GM12878 (cell line): ENCODE results near the gene GTF2A1. TPM values are rescaled to one million over a fixed set of nuclear protein-coding genes. Genes with fewer than 3 reads are reported as not detected.
A peak's percentile ranks its signal among the peaks of the same experiment; 100 is the strongest.

ENCODE experiments used
- BRCA1 ChIP-seq: IDR thresholded peaks from 2 replicates; pipeline ENCODE4 v1.6.1; 2011; ENCODE audit warnings: low read depth, low read length, improper control_type of control experiment
- CEBPB ChIP-seq, 2 experiments: fragments of 150-350 bp in 1 of 2; IDR thresholded peaks; 2 replicates each; pipeline ENCODE4 v1.6.1; 2012 to 2014; ENCODE audit warnings: low read depth in 2 of 2, low read length in 2 of 2, borderline replicate concordance in 1 of 2, inconsistent platforms in 1 of 2
- CHD2 ChIP-seq: IDR thresholded peaks from 2 replicates; pipeline ENCODE4 v1.6.1; 2011; ENCODE audit warnings: low read depth, low read length, improper control_type of control experiment, borderline replicate concordance
- DPF2 ChIP-seq: fragments of 450-650 bp; IDR thresholded peaks from 2 replicates; pipeline ENCODE4 v1.6.1; 2017; ENCODE audit warnings: mild to moderate bottlenecking
- IKZF2 ChIP-seq, 2 experiments: fragments of 450-650 bp; IDR thresholded peaks; 2 replicates each; pipeline ENCODE4 v1.6.1; 2017; ENCODE audit warnings: mild to moderate bottlenecking in 2 of 2, moderate library complexity in 2 of 2
- IRF4 ChIP-seq: IDR thresholded peaks from 2 replicates; pipeline ENCODE4 v1.6.1; 2011; ENCODE audit warnings: low read depth, low read length
- MYB ChIP-seq: fragments of 150-350 bp; IDR thresholded peaks from 2 replicates; pipeline ENCODE4 v1.6.1; 2014; ENCODE audit warnings: mild to moderate bottlenecking, low read depth, low read length, borderline replicate concordance
- NFYA ChIP-seq: IDR thresholded peaks from 2 replicates; pipeline ENCODE4 v1.6.1; 2011; ENCODE audit warnings: low read depth, mild to moderate bottlenecking, low read length, improper control_type of control experiment, borderline replicate concordance
- PAX5 ChIP-seq: IDR thresholded peaks from 2 replicates; pipeline ENCODE4 v1.6.1; 2011; ENCODE audit warnings: low read depth, low read length, borderline replicate concordance
- PAX8 ChIP-seq: fragments of 450-650 bp; IDR thresholded peaks from 2 replicates; pipeline ENCODE4 v1.6.1; 2017; ENCODE audit warnings: mild to moderate bottlenecking, moderate library complexity
- PML ChIP-seq: IDR thresholded peaks from 2 replicates; pipeline ENCODE4 v1.6.1; 2012; ENCODE audit warnings: low read length, inconsistent platforms
- SIN3A ChIP-seq: IDR thresholded peaks from 2 replicates; pipeline ENCODE4 v1.6.1; 2012; ENCODE audit warnings: low read depth, low read length, improper control_type of control experiment
- SREBF2 ChIP-seq: IDR thresholded peaks from 2 replicates; pipeline ENCODE4 v1.6.1; 2012; ENCODE audit warnings: mild to moderate bottlenecking, low read length
- SUZ12 ChIP-seq: fragments of 200-600 bp; sonication (generic); IDR thresholded peaks from one replicate; pipeline ENCODE4 v1.6.1; 2018; ENCODE audit warnings: antibody characterized with exemption, mild to moderate bottlenecking; ENCODE audit not compliant: unreplicated experiment
- TBL1XR1 ChIP-seq: IDR thresholded peaks from 2 replicates; pipeline ENCODE4 v1.6.1; 2012; ENCODE audit warnings: low read depth, low read length, improper control_type of control experiment
- ZNF622 ChIP-seq: fragments of 450-650 bp; IDR thresholded peaks from 2 replicates; pipeline ENCODE4 v1.6.1; 2017; ENCODE audit warnings: mild to moderate bottlenecking, inconsistent platforms
- ZSCAN29 ChIP-seq: fragments of 450-650 bp; IDR thresholded peaks from 2 replicates; pipeline ENCODE4 v1.6.1; 2017; ENCODE audit warnings: mild to moderate bottlenecking, moderate library complexity
- polyA plus RNA-seq, 11 experiments: library from polyadenylated mRNA; depleted of rRNA in 4 of 11; unstranded in 6 of 11; stranded (reverse) in 5 of 11; fragments of >200 nt; fragmentation: Nextera tagmentation in 4 of 11; fragmentation: Illumina TruSeq in 1 of 11; extraction: Ambion mirVana in 4 of 11; extraction: Trizol in 1 of 11; gene quantifications; 1 replicate in 1 of 11; 2 replicates in 10 of 11; pipeline versions ENCODE4 v1.2.1 to v1.2.3, GENCODE V29; 2011 to 2016; ENCODE audit warnings: inconsistent platforms in 2 of 11, missing spikeins in 2 of 11, low read depth in 1 of 11
- total RNA-seq, 4 experiments: library from RNA; depleted of rRNA in 3 of 4; stranded (reverse); fragments of >200 nt in 3 of 4; fragmentation: Illumina TruSeq in 1 of 4; extraction: Trizol in 1 of 4; gene quantifications; 2 replicates each; pipeline versions ENCODE4 v1.2.1 to v1.2.3, GENCODE V29; 2013 to 2021
- TF ChIP-seq, protein P1 (sequence below): IDR thresholded peaks from 2 replicates; pipeline ENCODE4 v1.6.1; 2011; ENCODE audit warnings: low read depth, mild to moderate bottlenecking, low read length, moderate library complexity, borderline replicate concordance; ENCODE audit errors: extremely low read depth
- TF ChIP-seq, protein P2 (sequence below): IDR thresholded peaks from 2 replicates; pipeline ENCODE4 v1.6.1; 2011; ENCODE audit warnings: low read depth, low read length, improper control_type of control experiment, borderline replicate concordance
- TF ChIP-seq, protein P3 (sequence below): fragments of 450-650 bp; IDR thresholded peaks from 2 replicates; pipeline ENCODE4 v1.6.1; 2017; ENCODE audit warnings: mild to moderate bottlenecking
- TF ChIP-seq, protein P4 (sequence below): fragments of 450-650 bp; formaldehyde crosslinking; IDR thresholded peaks from 2 replicates; pipeline ENCODE4 v1.4.0; 2022; ENCODE audit warnings: mild to moderate bottlenecking, moderate library complexity

GTF2A1 gene
- total and polyA plus RNA-seq, 10 of the 15 experiments (the other 5 are each of a cell fraction or from before 2014, with no cell fraction given): 2.5 to 28.7 (median 14.9) TPM

DNA sequence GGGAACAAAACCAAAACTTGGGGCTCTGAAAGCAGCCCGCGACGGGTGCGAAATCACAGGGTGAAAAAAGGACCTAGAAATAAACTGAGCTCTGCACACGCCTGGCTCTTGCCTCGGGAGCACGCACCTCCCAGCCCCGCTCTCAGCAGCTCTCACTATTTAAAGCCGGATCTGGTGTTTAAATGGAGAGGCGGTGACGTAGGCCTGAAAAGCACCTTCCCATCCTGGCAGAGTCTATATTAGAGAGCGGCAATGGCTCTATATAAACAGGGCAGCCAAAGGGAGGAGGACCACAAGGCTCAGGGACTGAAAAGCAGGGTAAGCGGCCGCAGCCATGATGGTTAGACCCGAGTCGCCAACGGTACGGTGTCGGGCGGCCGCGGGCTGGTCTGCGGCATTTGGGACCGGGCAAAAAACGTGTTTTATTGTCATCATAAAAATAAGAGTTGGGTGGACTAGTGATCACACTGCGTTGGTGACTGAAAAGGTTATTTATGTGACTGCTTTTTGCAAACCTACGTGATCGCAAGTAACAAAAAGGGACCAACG lies 1.5 kb downstream of the GTF2A1 start (continued):
- TF ChIP-seq, protein P1, sequence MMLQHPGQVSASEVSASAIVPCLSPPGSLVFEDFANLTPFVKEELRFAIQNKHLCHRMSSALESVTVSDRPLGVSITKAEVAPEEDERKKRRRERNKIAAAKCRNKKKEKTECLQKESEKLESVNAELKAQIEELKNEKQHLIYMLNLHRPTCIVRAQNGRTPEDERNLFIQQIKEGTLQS: no peak
- TF ChIP-seq ZNF622 (no peak), PAX8 (peak; percentile 76), MYB (no peak), PAX5 (0 out of 2 replicates have a peak, but pooled peaks have one; percentile 56), SREBF2 (no peak), SIN3A (peak; percentile 23), IRF4 (no peak), SUZ12 (no peak), NFYA (no peak), CHD2 (no peak), TBL1XR1 (no peak), ZSCAN29 (no peak), BRCA1 (no peak), IKZF2 (IDR thresholded peaks at IDR 0.05) (peak; percentile 38 to 52; a peak in 2 of 4 replicates), CEBPB (IDR thresholded peaks at IDR 0.05; ENCODE audit: borderline replicate concordance in 1 of 2, low read depth in 2 of 2, low read length in 2 of 2) (no peak), DPF2 (0 out of 2 replicates have a peak, but pooled peaks have one; percentile 19), PML (peak; percentile 97)
- TF ChIP-seq, protein P2, sequence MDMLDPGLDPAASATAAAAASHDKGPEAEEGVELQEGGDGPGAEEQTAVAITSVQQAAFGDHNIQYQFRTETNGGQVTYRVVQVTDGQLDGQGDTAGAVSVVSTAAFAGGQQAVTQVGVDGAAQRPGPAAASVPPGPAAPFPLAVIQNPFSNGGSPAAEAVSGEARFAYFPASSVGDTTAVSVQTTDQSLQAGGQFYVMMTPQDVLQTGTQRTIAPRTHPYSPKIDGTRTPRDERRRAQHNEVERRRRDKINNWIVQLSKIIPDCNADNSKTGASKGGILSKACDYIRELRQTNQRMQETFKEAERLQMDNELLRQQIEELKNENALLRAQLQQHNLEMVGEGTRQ: no peak
- TF ChIP-seq, protein P3, sequence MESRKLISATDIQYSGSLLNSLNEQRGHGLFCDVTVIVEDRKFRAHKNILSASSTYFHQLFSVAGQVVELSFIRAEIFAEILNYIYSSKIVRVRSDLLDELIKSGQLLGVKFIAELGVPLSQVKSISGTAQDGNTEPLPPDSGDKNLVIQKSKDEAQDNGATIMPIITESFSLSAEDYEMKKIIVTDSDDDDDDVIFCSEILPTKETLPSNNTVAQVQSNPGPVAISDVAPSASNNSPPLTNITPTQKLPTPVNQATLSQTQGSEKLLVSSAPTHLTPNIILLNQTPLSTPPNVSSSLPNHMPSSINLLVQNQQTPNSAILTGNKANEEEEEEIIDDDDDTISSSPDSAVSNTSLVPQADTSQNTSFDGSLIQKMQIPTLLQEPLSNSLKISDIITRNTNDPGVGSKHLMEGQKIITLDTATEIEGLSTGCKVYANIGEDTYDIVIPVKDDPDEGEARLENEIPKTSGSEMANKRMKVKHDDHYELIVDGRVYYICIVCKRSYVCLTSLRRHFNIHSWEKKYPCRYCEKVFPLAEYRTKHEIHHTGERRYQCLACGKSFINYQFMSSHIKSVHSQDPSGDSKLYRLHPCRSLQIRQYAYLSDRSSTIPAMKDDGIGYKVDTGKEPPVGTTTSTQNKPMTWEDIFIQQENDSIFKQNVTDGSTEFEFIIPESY: no peak
- TF ChIP-seq, protein P4, sequence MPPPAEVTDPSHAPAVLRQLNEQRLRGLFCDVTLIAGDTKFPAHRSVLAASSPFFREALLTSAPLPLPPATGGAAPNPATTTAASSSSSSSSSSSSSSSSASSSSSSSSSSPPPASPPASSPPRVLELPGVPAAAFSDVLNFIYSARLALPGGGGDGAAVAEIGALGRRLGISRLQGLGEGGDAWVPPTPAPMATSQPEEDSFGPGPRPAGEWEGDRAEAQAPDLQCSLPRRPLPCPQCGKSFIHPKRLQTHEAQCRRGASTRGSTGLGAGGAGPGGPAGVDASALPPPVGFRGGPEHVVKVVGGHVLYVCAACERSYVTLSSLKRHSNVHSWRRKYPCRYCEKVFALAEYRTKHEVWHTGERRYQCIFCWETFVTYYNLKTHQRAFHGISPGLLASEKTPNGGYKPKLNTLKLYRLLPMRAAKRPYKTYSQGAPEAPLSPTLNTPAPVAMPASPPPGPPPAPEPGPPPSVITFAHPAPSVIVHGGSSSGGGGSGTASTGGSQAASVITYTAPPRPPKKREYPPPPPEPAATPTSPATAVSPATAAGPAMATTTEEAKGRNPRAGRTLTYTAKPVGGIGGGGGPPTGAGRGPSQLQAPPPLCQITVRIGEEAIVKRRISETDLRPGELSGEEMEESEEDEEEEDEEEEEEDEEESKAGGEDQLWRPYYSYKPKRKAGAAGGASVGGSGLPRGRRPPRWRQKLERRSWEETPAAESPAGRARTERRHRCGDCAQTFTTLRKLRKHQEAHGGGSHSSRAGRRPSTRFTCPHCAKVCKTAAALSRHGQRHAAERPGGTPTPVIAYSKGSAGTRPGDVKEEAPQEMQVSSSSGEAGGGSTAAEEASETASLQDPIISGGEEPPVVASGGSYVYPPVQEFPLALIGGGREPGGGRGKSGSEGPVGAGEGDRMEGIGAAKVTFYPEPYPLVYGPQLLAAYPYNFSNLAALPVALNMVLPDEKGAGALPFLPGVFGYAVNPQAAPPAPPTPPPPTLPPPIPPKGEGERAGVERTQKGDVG (CRISPR knock-in tag): no peak
